GM19438 (cell line): ENCODE results near the gene ZNF423.

ENCODE experiments used
- ATAC-seq: cut with Tn5 transposase; IDR thresholded peaks from one replicate; pipeline ENCODE4 v1.9.1; 2021; ENCODE audit warnings: low read depth; ENCODE audit not compliant: unreplicated experiment

Gene ZNF423

GRCh38 chr16:49850558-49851467, 5.1 kb downstream of the ZNF423 start:
- ATAC-seq: no peak

GRCh38 chr16:49849754-49850108, 6.2 kb downstream of the ZNF423 start:
- ATAC-seq: no peak

GRCh38 chr16:49849037-49849753, 6.7 kb downstream of the ZNF423 start:
- no peak for ATAC-seq

- no peak for ATAC-seq
These were observed 7.4 kb downstream of the ZNF423 start for GRCh38 chr16:49848530-49848929.

GRCh38 chr16:49846800-49847199, 9.1 kb downstream of the ZNF423 start:
- ATAC-seq: no peak

- no peak for ATAC-seq
These were observed 11.6 kb downstream of the ZNF423 start for GRCh38 chr16:49844359-49844758.

- ATAC-seq: no peak
These were observed 12.2 kb downstream of the ZNF423 start for GRCh38 chr16:49843758-49844157.

- no peak for ATAC-seq
These were observed 12.9 kb downstream of the ZNF423 start for GRCh38 chr16:49842972-49843371.

- no peak for ATAC-seq
These were observed 16.7 kb downstream of the ZNF423 start for GRCh38 chr16:49839017-49839825.

GRCh38 chr16:49838441-49839016, 17.4 kb downstream of the ZNF423 start:
- ATAC-seq: no peak

- no peak for ATAC-seq
These were observed 18.1 kb downstream of the ZNF423 start for GRCh38 chr16:49837688-49838410.

GRCh38 chr16:49836668-49837067, 19.2 kb downstream of the ZNF423 start:
- no peak for ATAC-seq

- no peak for ATAC-seq
These were observed 19.7 kb downstream of the ZNF423 start for GRCh38 chr16:49836218-49836617.

- no peak for ATAC-seq
These were observed 20.6 kb downstream of the ZNF423 start for GRCh38 chr16:49835161-49835777.

- ATAC-seq: no peak
These were observed 21.3 kb downstream of the ZNF423 start for GRCh38 chr16:49834531-49835151.

- ATAC-seq: no peak
These were observed 21.9 kb downstream of the ZNF423 start for GRCh38 chr16:49833796-49834530.

GRCh38 chr16:49833085-49833484, 22.8 kb downstream of the ZNF423 start:
- no peak for ATAC-seq

GRCh38 chr16:49832177-49832576, 23.7 kb downstream of the ZNF423 start:
- no peak for ATAC-seq
